ENCODE data around the gene NKAIN2.

Gene NKAIN2

GRCh38 chr6:124655866-124656265 is 852.2 kb downstream of the NKAIN2 start:
- no peak overlapping the region for H2AFZ ChIP-seq (ENCODE audit: low read depth, low read length, severe bottlenecking)
- no peak overlapping the region for H3K4me3 ChIP-seq (ENCODE audit: insufficient read depth, low read length, poor library complexity, severe bottlenecking)
- H3K9ac ChIP-seq (ENCODE audit: low read length): no peak overlapping the region
- no peak overlapping the region for H3K4me2 ChIP-seq (ENCODE audit: low read depth, low read length, poor library complexity, severe bottlenecking)
- H3F3A ChIP-seq (ENCODE audit: insufficient read depth): no peaks in the 10 kb centered on the region
- H3K27me3 ChIP-seq (ENCODE audit: low read length): no peaks in the 10 kb centered on the region
- no peaks in the 10 kb centered on the region for H3K36me3 ChIP-seq (ENCODE audit: low read length)
- H4K20me1 ChIP-seq (ENCODE audit: low read depth, low read length): no peaks in the 10 kb centered on the region
- no peak for TF ChIP-seq CTCF (IDR thresholded peaks at IDR 0.05; ENCODE audit: insufficient read depth, low read length, poor library complexity, severe bottlenecking)
- TF ChIP-seq EZH2phosphoT487 (conservative IDR thresholded peaks at IDR 0.05; ENCODE audit: low read length): no peak
- no peaks in the 10 kb centered on the region for H3K9me3 ChIP-seq (ENCODE audit: insufficient read depth, low read length)
- no peaks in the 10 kb centered on the region for H3K79me2 ChIP-seq (ENCODE audit: insufficient read depth, low read length)
- no peaks in the 10 kb centered on the region for H3K9me2 ChIP-seq (replicated peaks; ENCODE audit: insufficient read depth, low read length)
- no peak overlapping the region for H3K27ac ChIP-seq (ENCODE audit: low read depth, low read length)

GRCh38 chr6:124658053-124658452 is 854.4 kb downstream of the NKAIN2 start:
- no peaks in the 10 kb centered on the region for H3K9me3 ChIP-seq (ENCODE audit: insufficient read depth, low read length)
- H3K4me3 ChIP-seq (ENCODE audit: insufficient read depth, low read length, poor library complexity, severe bottlenecking): no peak overlapping the region
- no peaks in the 10 kb centered on the region for H3K36me3 ChIP-seq (ENCODE audit: low read length)
- no peaks in the 10 kb centered on the region for H3F3A ChIP-seq (ENCODE audit: insufficient read depth)
- TF ChIP-seq EZH2phosphoT487 (conservative IDR thresholded peaks at IDR 0.05; ENCODE audit: low read length) (no peak), CTCF (IDR thresholded peaks at IDR 0.05; ENCODE audit: insufficient read depth, low read length, poor library complexity, severe bottlenecking) (no peak)
- no peaks in the 10 kb centered on the region for H3K9me2 ChIP-seq (replicated peaks; ENCODE audit: insufficient read depth, low read length)
- H3K4me2 ChIP-seq (ENCODE audit: low read depth, low read length, poor library complexity, severe bottlenecking): no peak overlapping the region
- H4K20me1 ChIP-seq (ENCODE audit: low read depth, low read length): no peaks in the 10 kb centered on the region
- H3K79me2 ChIP-seq (ENCODE audit: insufficient read depth, low read length): no peaks in the 10 kb centered on the region
- no peak overlapping the region for H3K27ac ChIP-seq (ENCODE audit: low read depth, low read length)
- no peak overlapping the region for H3K9ac ChIP-seq (ENCODE audit: low read length)
- no peaks in the 10 kb centered on the region for H3K27me3 ChIP-seq (ENCODE audit: low read length)
- H2AFZ ChIP-seq (ENCODE audit: low read depth, low read length, severe bottlenecking): no peak overlapping the region

- no peaks in the 10 kb centered on the region for H3K9me3 ChIP-seq (ENCODE audit: insufficient read depth, low read length)
- no peaks in the 10 kb centered on the region for H3K9me2 ChIP-seq (replicated peaks; ENCODE audit: insufficient read depth, low read length)
- H3K9ac ChIP-seq (ENCODE audit: low read length): no peak overlapping the region
- no peaks in the 10 kb centered on the region for H3K36me3 ChIP-seq (ENCODE audit: low read length)
- H3K79me2 ChIP-seq (ENCODE audit: insufficient read depth, low read length): no peaks in the 10 kb centered on the region
- H3K27ac ChIP-seq (ENCODE audit: low read depth, low read length): no peak overlapping the region
- no peaks in the 10 kb centered on the region for H3F3A ChIP-seq (ENCODE audit: insufficient read depth)
- H4K20me1 ChIP-seq (ENCODE audit: low read depth, low read length): no peaks in the 10 kb centered on the region
- no peak overlapping the region for H3K4me2 ChIP-seq (ENCODE audit: low read depth, low read length, poor library complexity, severe bottlenecking)
- no peak overlapping the region for H3K4me3 ChIP-seq (ENCODE audit: insufficient read depth, low read length, poor library complexity, severe bottlenecking)
- no peak for TF ChIP-seq CTCF (IDR thresholded peaks at IDR 0.05; ENCODE audit: insufficient read depth, low read length, poor library complexity, severe bottlenecking)
- H3K27me3 ChIP-seq (ENCODE audit: low read length): no peaks in the 10 kb centered on the region
- no peak overlapping the region for H2AFZ ChIP-seq (ENCODE audit: low read depth, low read length, severe bottlenecking)
Measured at GRCh38 chr6:124659427-124659826, 855.8 kb downstream of the NKAIN2 start.

- Histone ChIP-seq H3K9ac (ENCODE audit: low read length) (no peak overlapping the region), H3K9me2 (replicated peaks; ENCODE audit: insufficient read depth, low read length) (no peaks in the 10 kb centered on the region), H3K9me3 (ENCODE audit: insufficient read depth, low read length) (no peaks in the 10 kb centered on the region), H3K4me3 (ENCODE audit: insufficient read depth, low read length, poor library complexity, severe bottlenecking) (no peak overlapping the region), H4K20me1 (ENCODE audit: low read depth, low read length) (no peaks in the 10 kb centered on the region), H3K4me2 (ENCODE audit: low read depth, low read length, poor library complexity, severe bottlenecking) (no peak overlapping the region), H3K27ac (ENCODE audit: low read depth, low read length) (no peak overlapping the region), H2AFZ (ENCODE audit: low read depth, low read length, severe bottlenecking) (no peak overlapping the region), H3F3A (ENCODE audit: insufficient read depth) (no peaks in the 10 kb centered on the region), H3K79me2 (ENCODE audit: insufficient read depth, low read length) (no peaks in the 10 kb centered on the region), H3K27me3 (ENCODE audit: low read length) (no peaks in the 10 kb centered on the region), H3K36me3 (ENCODE audit: low read length) (no peaks in the 10 kb centered on the region)
- no peak for TF ChIP-seq CTCF (IDR thresholded peaks at IDR 0.05; ENCODE audit: insufficient read depth, low read length, poor library complexity, severe bottlenecking)
- TF ChIP-seq EZH2phosphoT487 (conservative IDR thresholded peaks at IDR 0.05; ENCODE audit: low read length): no peak
Measured at GRCh38 chr6:124660185-124660584, 856.5 kb downstream of the NKAIN2 start.
